Loucy (cell line): Measurements from ENCODE around the gene CHST2.
"Not testable (repeated sequence)": the region's sequence is repeated elsewhere in the genome, so short reads cannot be mapped to it uniquely, and the experiment has no call there.

Source experiments
- H2AFZ ChIP-seq: fragments of 200-600 bp; sonication (generic); 2 replicates; pipeline ENCODE4 v1.6.0; 2016; ENCODE audit warnings: antibody characterized with exemption, mild to moderate bottlenecking, low read length, moderate library complexity
- H3F3A ChIP-seq: fragments of 200-600 bp; 2 replicates; pipeline ENCODE4 v1.6.0; 2016; ENCODE audit warnings: antibody characterized with exemption, low read depth, mild to moderate bottlenecking
- H3K27me3 ChIP-seq: fragments of 200-600 bp; sonication (generic); 2 replicates; pipeline ENCODE4 v1.6.1; 2014; ENCODE audit warnings: low read length, mild to moderate bottlenecking; ENCODE audit not compliant: insufficient read depth, poor library complexity, severe bottlenecking
- H3K36me3 ChIP-seq: fragments of 200-600 bp; sonication (generic); 2 replicates; pipeline ENCODE4 v1.6.1; 2016; ENCODE audit warnings: low read length; ENCODE audit not compliant: insufficient read depth
- H3K4me1 ChIP-seq: fragments of 200-600 bp; sonication (generic); 2 replicates; pipeline ENCODE4 v1.5.1; 2014; ENCODE audit warnings: low read length, mild to moderate bottlenecking; ENCODE audit not compliant: insufficient read depth, poor library complexity, severe bottlenecking
- H3K4me2 ChIP-seq: fragments of 200-600 bp; sonication (generic); 2 replicates; pipeline ENCODE4 v1.6.0; 2014; ENCODE audit warnings: antibody characterized with exemption, low read length, low read depth, mild to moderate bottlenecking; ENCODE audit not compliant: poor library complexity, severe bottlenecking
- H3K4me3 ChIP-seq: fragments of 200-600 bp; sonication (generic); 2 replicates; pipeline ENCODE4 v1.5.1; 2014; ENCODE audit warnings: low read length, mild to moderate bottlenecking, mixed read lengths; ENCODE audit not compliant: poor library complexity, severe bottlenecking
- H3K79me2 ChIP-seq: fragments of 200-600 bp; sonication (generic); 2 replicates; pipeline ENCODE4 v1.6.1; 2014; ENCODE audit warnings: low read length; ENCODE audit not compliant: insufficient read depth
- H3K9ac ChIP-seq: fragments of 200-600 bp; sonication (generic); 2 replicates; pipeline ENCODE4 v1.6.0; 2014; ENCODE audit warnings: mild to moderate bottlenecking, low read depth, low read length, moderate library complexity; ENCODE audit not compliant: poor library complexity, severe bottlenecking
- H3K9me2 ChIP-seq: fragments of 200-600 bp; sonication (generic); replicated peaks from 2 replicates; pipeline ENCODE4 v1.6.1; 2016; ENCODE audit warnings: low read depth, low read length, mixed read lengths
- H3K9me3 ChIP-seq: fragments of 200-600 bp; sonication (generic); 2 replicates; pipeline ENCODE4 v1.6.1; 2014; ENCODE audit warnings: mild to moderate bottlenecking, antibody characterized with exemption, low read length, low read depth; ENCODE audit not compliant: insufficient read depth
- H4K20me1 ChIP-seq: fragments of 200-600 bp; sonication (generic); 2 replicates; pipeline ENCODE4 v1.6.0; 2014; ENCODE audit warnings: antibody characterized with exemption, low read length, mild to moderate bottlenecking; ENCODE audit not compliant: insufficient read depth, poor library complexity, severe bottlenecking
- EZH2phosphoT487 ChIP-seq: fragments of 200-600 bp; IDR thresholded peaks from 2 replicates; pipeline ENCODE4 v1.6.1; 2018; ENCODE audit warnings: antibody characterized with exemption, mild to moderate bottlenecking, moderate library complexity, borderline replicate concordance
- TF ChIP-seq, protein P1 (sequence below): fragments of 200-600 bp; sonication (generic); conservative IDR thresholded peaks from 2 replicates; pipeline ENCODE4 v1.5.1; 2014; ENCODE audit warnings: mild to moderate bottlenecking, antibody characterized with exemption, low read length

The CHST2 gene

DNA sequence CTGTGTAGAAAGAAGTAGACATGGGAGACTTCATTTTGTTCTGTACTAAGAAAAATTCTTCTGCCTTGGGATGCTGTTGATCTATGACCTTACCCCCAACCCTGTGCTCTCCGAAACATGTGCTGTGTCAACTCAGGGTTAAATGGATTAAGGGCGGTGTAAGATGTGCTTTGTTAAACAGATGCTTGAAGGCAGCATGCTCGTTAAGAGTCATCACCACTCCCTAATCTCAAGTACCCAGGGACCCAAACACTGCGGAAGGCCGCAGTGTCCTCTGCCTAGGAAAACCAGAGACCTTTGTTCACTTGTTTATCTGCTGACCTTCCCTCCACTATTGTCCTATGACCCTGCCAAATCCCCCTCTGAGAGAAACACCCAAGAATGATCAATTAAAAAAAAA lies 45.6 kb upstream of the CHST2 start:
- H3K9me3 ChIP-seq, H3K4me3 ChIP-seq, H3K9me2 ChIP-seq, H2AFZ ChIP-seq, H3K27me3 ChIP-seq, H3K9ac ChIP-seq, H3K4me1 ChIP-seq, H3K79me2 ChIP-seq, H3F3A ChIP-seq, H4K20me1 ChIP-seq, H3K36me3 ChIP-seq, H3K4me2 ChIP-seq: not testable (repeated sequence)

GRCh38 chr3:143078883-143079282 lies 40.7 kb upstream of the CHST2 start:
- Histone ChIP-seq H3K9me2 (no peaks in the 10 kb centered on the region), H4K20me1 (no peaks in the 10 kb centered on the region), H3K9me3 (no peaks in the 10 kb centered on the region), H3K9ac (no peak overlapping the region), H3K27me3 (no peaks in the 10 kb centered on the region), H3F3A (no peaks in the 10 kb centered on the region), H3K36me3 (no peaks in the 10 kb centered on the region), H3K4me3 (no peak overlapping the region), H3K4me1 (no peaks in the 10 kb centered on the region), H3K4me2 (no peak overlapping the region), H3K79me2 (no peaks in the 10 kb centered on the region), H2AFZ (no peak overlapping the region)
- TF ChIP-seq EZH2phosphoT487: no peak
- TF ChIP-seq, protein P1, sequence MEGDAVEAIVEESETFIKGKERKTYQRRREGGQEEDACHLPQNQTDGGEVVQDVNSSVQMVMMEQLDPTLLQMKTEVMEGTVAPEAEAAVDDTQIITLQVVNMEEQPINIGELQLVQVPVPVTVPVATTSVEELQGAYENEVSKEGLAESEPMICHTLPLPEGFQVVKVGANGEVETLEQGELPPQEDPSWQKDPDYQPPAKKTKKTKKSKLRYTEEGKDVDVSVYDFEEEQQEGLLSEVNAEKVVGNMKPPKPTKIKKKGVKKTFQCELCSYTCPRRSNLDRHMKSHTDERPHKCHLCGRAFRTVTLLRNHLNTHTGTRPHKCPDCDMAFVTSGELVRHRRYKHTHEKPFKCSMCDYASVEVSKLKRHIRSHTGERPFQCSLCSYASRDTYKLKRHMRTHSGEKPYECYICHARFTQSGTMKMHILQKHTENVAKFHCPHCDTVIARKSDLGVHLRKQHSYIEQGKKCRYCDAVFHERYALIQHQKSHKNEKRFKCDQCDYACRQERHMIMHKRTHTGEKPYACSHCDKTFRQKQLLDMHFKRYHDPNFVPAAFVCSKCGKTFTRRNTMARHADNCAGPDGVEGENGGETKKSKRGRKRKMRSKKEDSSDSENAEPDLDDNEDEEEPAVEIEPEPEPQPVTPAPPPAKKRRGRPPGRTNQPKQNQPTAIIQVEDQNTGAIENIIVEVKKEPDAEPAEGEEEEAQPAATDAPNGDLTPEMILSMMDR: no peak

- H3K9me3 ChIP-seq: no peaks in the 10 kb centered on the region
- no peaks in the 10 kb centered on the region for H3K36me3 ChIP-seq
- H3K9me2 ChIP-seq: no peaks in the 10 kb centered on the region
- H3K9ac ChIP-seq: no peak overlapping the region
- TF ChIP-seq, protein P1: no peak
- no peaks in the 10 kb centered on the region for H3K79me2 ChIP-seq
- H4K20me1 ChIP-seq: no peaks in the 10 kb centered on the region
- H3K27me3 ChIP-seq: no peaks in the 10 kb centered on the region
- no peaks in the 10 kb centered on the region for H3F3A ChIP-seq
- H3K4me2 ChIP-seq: no peak overlapping the region
- no peak overlapping the region for H3K4me3 ChIP-seq
- H2AFZ ChIP-seq: no peak overlapping the region
- H3K4me1 ChIP-seq: no peaks in the 10 kb centered on the region
These were observed 39.4 kb upstream of the CHST2 start for GRCh38 chr3:143080196-143080595.

- H3F3A ChIP-seq: no peaks in the 10 kb centered on the region
- H3K4me2 ChIP-seq: no peak overlapping the region
- H3K4me3 ChIP-seq: no peak overlapping the region
- H4K20me1 ChIP-seq: no peaks in the 10 kb centered on the region
- H3K9me3 ChIP-seq: no peaks in the 10 kb centered on the region
- no peak overlapping the region for H3K9ac ChIP-seq
- H3K79me2 ChIP-seq: no peaks in the 10 kb centered on the region
- H3K27me3 ChIP-seq: no peaks in the 10 kb centered on the region
- no peaks in the 10 kb centered on the region for H3K36me3 ChIP-seq
- no peak overlapping the region for H2AFZ ChIP-seq
- H3K4me1 ChIP-seq: no peaks in the 10 kb centered on the region
- no peaks in the 10 kb centered on the region for H3K9me2 ChIP-seq
- TF ChIP-seq EZH2phosphoT487: no peak
- TF ChIP-seq, protein P1: no peak
These were observed 38.2 kb upstream of the CHST2 start for GRCh38 chr3:143081365-143081764.
